GM18526 (cell line): ENCODE measurements around the gene TPRG1.

Source experiments
- POLR2A ChIP-seq: IDR thresholded peaks from 3 replicates; pipeline ENCODE4 v1.6.1; 2011; ENCODE audit not compliant: insufficient read length; ENCODE audit errors: extremely low read depth

The TPRG1 gene

DNA sequence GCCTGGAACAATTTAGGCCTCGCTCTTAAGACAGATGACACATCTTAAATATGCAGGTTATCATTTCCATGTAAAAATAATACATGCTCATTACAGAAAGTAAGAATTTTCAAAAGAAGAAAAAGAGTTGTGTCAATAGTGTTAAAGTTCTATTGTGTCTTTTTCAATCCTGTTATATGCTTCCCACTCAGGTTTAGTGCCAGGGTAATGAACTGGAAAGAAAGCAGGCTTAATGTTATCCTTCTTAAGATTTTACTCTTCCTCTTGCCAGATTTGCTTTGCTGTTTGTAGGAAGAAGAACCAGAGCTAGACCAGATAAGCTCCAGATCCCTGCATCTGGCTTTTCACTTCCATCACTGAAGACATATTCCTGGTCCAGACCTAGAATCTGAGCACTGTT lies 128.6 kb downstream of the TPRG1 start:
- TF ChIP-seq POLR2A: no peak

DNA sequence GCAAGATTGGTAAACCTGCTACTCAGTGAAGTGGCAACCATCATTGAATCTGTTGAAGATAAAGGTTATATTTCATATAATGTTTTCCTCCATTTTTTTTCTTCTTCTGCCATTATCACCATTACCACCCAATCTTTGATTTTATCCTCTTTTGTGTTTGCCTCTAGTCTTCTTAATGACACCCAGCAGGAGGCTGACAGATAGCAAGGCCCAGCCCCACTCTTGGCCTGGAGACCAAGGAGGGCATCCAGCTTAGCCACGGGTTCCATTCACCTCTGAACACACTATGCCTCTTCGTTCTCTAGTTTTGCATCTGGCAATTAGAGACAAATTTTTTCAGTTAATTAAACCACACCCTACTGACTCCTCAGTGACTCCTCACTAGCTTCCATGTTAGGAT lies 129.7 kb downstream of the TPRG1 start:
- TF ChIP-seq POLR2A: no peak

GRCh38 chr3:189303584-189303983 lies 131.8 kb downstream of the TPRG1 start:
- no peak for TF ChIP-seq POLR2A

DNA sequence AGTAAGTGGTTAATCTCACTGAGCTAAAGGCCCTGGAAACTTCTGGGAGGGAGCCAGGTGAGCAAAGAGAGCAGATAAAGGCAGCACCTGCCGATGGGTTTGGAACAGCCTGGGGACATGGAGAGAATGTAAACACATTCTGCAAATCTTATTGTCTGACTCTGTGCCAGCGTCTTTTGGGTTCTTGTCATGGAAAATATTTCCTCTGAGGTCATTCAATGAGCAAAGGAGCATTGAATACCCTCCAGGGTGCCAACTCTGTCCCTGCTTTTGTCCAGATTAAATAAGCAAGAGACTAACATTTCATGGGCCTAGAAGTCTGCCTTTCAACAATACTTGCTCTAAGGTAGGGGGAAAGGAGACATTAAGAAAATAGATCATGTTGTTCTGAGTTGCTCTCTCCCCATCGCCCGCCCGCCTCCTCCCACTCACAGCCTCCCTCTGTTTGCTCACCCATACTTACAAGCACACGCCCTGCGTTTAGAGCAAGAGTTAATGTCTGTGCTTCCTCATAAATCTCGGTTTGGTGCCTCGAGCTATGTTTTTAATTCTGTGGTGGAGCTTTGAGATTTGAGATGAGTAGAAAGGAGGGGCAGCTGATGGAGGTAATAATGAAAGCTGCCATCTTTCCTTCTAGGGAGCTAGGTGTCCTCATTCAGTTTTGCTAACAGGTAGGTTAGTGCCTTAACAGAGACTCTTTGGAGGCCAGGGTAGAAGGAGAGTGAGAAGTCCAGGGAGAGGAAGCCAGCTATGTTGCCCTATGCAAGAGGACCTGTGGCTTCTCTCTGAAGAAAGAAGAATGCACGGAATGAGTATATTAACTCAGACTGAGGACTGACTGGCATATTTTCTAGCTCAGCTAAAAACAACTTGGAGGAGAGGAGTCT lies 132.9 kb downstream of the TPRG1 start:
- TF ChIP-seq POLR2A: no peak

- TF ChIP-seq POLR2A: no peak
Measured at GRCh38 chr3:189305412-189305811, 133.6 kb downstream of the TPRG1 start.

GRCh38 chr3:189307963-189308362 lies 136.2 kb downstream of the TPRG1 start:
- no peak for TF ChIP-seq POLR2A

- no peak for TF ChIP-seq POLR2A
Measured at GRCh38 chr3:189308608-189309007, 136.8 kb downstream of the TPRG1 start.

- TF ChIP-seq POLR2A: no peak
Measured at GRCh38 chr3:189309400-189309975, 137.7 kb downstream of the TPRG1 start.

- no peak for TF ChIP-seq POLR2A
Measured at GRCh38 chr3:189311521-189311920, 139.8 kb downstream of the TPRG1 start.

DNA sequence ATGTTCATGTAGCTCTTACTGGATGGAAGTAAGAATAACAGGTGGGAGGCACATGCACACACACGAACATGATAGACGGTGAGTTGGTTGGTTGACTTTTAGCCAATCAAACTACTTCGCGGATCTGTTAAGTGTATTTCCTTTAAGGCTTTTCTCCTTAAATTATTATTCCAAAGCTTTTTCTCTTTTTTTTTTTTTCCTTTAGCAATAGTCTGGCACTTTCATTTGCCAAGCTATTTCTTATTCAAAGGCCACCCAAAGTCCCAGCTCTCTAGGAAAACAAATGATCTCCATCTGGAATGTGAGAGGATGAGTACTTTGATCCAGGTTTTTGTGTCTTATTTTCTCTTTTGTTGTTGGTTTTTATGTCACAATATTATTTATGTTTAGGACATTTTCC lies 141.1 kb downstream of the TPRG1 start:
- TF ChIP-seq POLR2A: no peak

DNA sequence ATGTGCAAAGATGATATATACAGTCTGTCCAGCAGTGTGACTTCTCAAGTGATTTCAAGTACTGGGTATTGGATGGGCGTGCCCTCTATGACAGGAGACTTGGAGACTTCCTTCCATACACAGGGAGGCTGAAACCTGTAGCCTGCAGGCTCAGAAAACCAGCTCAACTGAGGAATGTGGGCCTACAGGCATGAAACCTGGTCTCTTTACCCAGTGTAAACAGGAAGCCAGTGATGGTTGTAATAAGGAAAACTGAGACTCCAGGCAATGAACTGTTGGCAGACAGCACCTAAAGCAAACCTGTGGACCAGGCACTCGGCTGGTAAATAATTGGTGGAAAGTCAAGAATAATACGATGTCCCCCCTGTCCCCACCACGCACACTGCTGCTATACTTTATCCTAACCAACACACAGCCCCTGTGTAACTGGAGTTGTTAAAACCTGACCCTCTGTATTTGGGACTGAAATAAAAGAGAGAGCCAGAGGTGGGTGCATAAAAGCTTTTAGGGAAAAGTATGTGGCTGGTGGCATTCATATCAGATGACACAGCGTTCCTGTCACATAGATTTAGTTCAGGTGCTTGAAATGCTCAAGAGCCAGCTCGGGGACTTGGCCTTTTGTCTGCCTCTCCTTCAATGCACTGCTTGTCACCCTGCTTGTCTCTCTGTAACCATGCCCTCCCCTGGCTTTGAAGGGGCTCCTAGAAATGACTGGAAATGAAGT lies 144.7 kb downstream of the TPRG1 start:
- no peak for TF ChIP-seq POLR2A

GRCh38 chr3:189317911-189318310 lies 146.1 kb downstream of the TPRG1 start:
- TF ChIP-seq POLR2A: no peak

DNA sequence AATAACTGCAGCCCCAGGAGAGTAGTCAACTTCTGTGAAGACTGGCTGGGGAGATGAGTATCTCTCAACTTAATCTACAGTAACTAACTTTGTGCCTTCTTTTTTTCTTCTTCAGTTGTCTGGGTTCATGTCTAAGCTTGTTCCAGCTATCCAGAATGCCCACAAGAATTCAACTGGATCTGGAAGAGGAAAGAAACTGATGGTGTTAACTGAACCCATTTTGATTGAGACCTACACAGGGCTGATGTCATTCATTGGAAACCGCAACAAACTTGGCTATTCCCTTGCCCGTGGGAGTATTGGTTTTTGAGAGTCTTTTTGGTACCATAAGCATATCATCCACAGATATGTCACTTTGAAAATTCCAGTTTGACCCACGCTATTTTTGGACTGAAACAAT lies 148.7 kb downstream of the TPRG1 start:
- TF ChIP-seq POLR2A: no peak

- no peak for TF ChIP-seq POLR2A
Measured at GRCh38 chr3:189322339-189322738, 150.6 kb downstream of the TPRG1 start.

- TF ChIP-seq POLR2A: no peak
Measured at GRCh38 chr3:189324538-189325138, 152.9 kb downstream of the TPRG1 start.

DNA sequence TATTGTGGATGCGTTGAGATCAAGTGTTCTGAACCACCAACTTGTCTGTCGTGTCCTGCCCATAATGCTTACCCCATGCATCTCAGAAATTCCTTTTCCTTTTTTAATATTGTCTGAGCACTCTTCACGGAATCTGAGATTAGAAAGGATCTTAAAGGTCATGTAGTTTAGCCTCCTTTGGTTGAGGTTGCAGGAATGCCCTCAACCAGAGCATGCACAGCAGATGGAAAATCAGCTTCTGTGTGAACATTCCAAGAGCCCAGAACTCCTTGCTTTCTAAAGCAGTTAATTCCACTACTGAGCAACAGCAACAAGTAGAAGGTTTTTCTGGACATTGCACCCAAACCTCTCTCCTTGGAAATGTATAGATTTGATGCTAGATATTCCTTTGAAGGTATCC lies 153.7 kb downstream of the TPRG1 start:
- TF ChIP-seq POLR2A: no peak
